ENCODE results near the gene IL17RE. TPM values are rescaled to one million over a fixed set of nuclear protein-coding genes. Genes with fewer than 3 reads are reported as not detected.
"Not testable (repeated sequence)": the region's sequence is repeated elsewhere in the genome, so short reads cannot be mapped to it uniquely, and the experiment has no call there.

IL17RE gene
- total RNA-seq, 1 experiment from 2014 or later, result 77.3 TPM

GRCh38 chr3:9870978-9871377, 31.7 kb upstream of the IL17RE start:
- Mint-ChIP-seq H3K27ac (ENCODE audit: unreplicated experiment) (no peak overlapping the region), H3K36me3 (ENCODE audit: insufficient read depth, unreplicated experiment) (no peaks in the 10 kb centered on the region), H3K27me3 (ENCODE audit: insufficient read depth, unreplicated experiment) (no peaks in the 10 kb centered on the region), H3K4me3 (ENCODE audit: unreplicated experiment) (no peak overlapping the region), H3K4me1 (ENCODE audit: low read depth, unreplicated experiment) (no peaks in the 10 kb centered on the region), H3K9me3 (ENCODE audit: unreplicated experiment) (no peaks in the 10 kb centered on the region)
- BruUV-seq (replicated peaks), result no TSS peak
- no peak for TF ChIP-seq CTCF (IDR thresholded peaks at IDR 0.05; ENCODE audit: insufficient read depth in 1 of 2, low read depth in 1 of 2, low read length in 1 of 2, severe bottlenecking in 1 of 2, unreplicated experiment in 1 of 2)
- peaks cover 5% of the 10 kb centered on the region for H3K4me1 ChIP-seq
- no peaks in the 10 kb centered on the region for H3K36me3 ChIP-seq (ENCODE audit: control insufficient read depth, insufficient read depth, low read length)
- POLR2A ChIA-PET, result interaction anchor here (0.6 to 0.7 kb wide), 3 partner anchors 8 to 122 kb away, joined by 3 to 5 read pairs (median 5); no protein-coding TSS in a partner anchor
- CTCF ChIA-PET, result interaction anchor here (0.6 to 0.7 kb wide), 2 partner anchors 23 to 527 kb away, joined by 3 read pairs; no protein-coding TSS in a partner anchor
- DNase-seq, result no peak
- intact Hi-C loops (cut with micrococcal nuclease; ENCODE audit: unreplicated experiment), result no loop called here
- H3K9me3 ChIP-seq, result no peaks in the 10 kb centered on the region
- H3K27me3 ChIP-seq (replicated peaks; ENCODE audit: control insufficient read depth, insufficient read depth, low read length), result no peaks in the 10 kb centered on the region
- H3K4me3 ChIP-seq (ENCODE audit: low read depth, low read length), result no peak overlapping the region

- H3K36me3 Mint-ChIP-seq (ENCODE audit: insufficient read depth, unreplicated experiment); H3K4me3 ChIP-seq (ENCODE audit: low read depth, low read length); BruUV-seq (replicated peaks); H3K9me3 ChIP-seq; H3K27me3 Mint-ChIP-seq (ENCODE audit: insufficient read depth, unreplicated experiment); intact Hi-C loops (cut with micrococcal nuclease; ENCODE audit: unreplicated experiment); H3K27me3 ChIP-seq (replicated peaks; ENCODE audit: control insufficient read depth, insufficient read depth, low read length); H3K36me3 ChIP-seq (ENCODE audit: control insufficient read depth, insufficient read depth, low read length); POLR2A ChIA-PET; DNase-seq; H3K4me1 Mint-ChIP-seq (ENCODE audit: low read depth, unreplicated experiment); H3K27ac Mint-ChIP-seq (ENCODE audit: unreplicated experiment); H3K9me3 Mint-ChIP-seq (ENCODE audit: unreplicated experiment); H3K4me3 Mint-ChIP-seq (ENCODE audit: unreplicated experiment); H3K4me1 ChIP-seq: not testable (repeated sequence)
- CTCF ChIA-PET, result interaction anchor here (0.6 kb wide), 1 partner anchor 43 kb away, joined by 4 read pairs; no protein-coding TSS in a partner anchor
Measured at GRCh38 chr3:9872067-9872466, 30.6 kb upstream of the IL17RE start.

- Mint-ChIP-seq H3K27ac (ENCODE audit: unreplicated experiment) (no peak overlapping the region), H3K9me3 (ENCODE audit: unreplicated experiment) (no peaks in the 10 kb centered on the region), H3K4me1 (ENCODE audit: low read depth, unreplicated experiment) (peaks cover 11% of the 10 kb centered on the region), H3K4me3 (ENCODE audit: unreplicated experiment) (no peak overlapping the region), H3K27me3 (ENCODE audit: insufficient read depth, unreplicated experiment) (no peaks in the 10 kb centered on the region), H3K36me3 (ENCODE audit: insufficient read depth, unreplicated experiment) (no peaks in the 10 kb centered on the region)
- POLR2A ChIA-PET, result interaction anchor here (0.7 kb wide), 1 partner anchor 9 kb away, joined by 4 read pairs; no protein-coding TSS in a partner anchor
- TF ChIP-seq CTCF (IDR thresholded peaks at IDR 0.05; ENCODE audit: insufficient read depth in 1 of 2, low read depth in 1 of 2, low read length in 1 of 2, severe bottlenecking in 1 of 2, unreplicated experiment in 1 of 2), result no peak
- Histone ChIP-seq H3K4me1 (peaks cover 26% of the 10 kb centered on the region), H3K27me3 (replicated peaks; ENCODE audit: control insufficient read depth, insufficient read depth, low read length) (no peaks in the 10 kb centered on the region), H3K4me3 (ENCODE audit: low read depth, low read length) (no peak overlapping the region), H3K36me3 (ENCODE audit: control insufficient read depth, insufficient read depth, low read length) (no peaks in the 10 kb centered on the region), H3K9me3 (no peaks in the 10 kb centered on the region)
- CTCF ChIA-PET, result no interaction called here
- BruUV-seq (replicated peaks), result no TSS peak
- intact Hi-C loops (cut with micrococcal nuclease; ENCODE audit: unreplicated experiment), result no loop called here
- DNase-seq, result no peak
Measured at GRCh38 chr3:9875448-9875847, 27.2 kb upstream of the IL17RE start.

GRCh38 chr3:9876255-9876654, 26.4 kb upstream of the IL17RE start:
- H3K4me3 ChIP-seq (ENCODE audit: low read depth, low read length); H3K36me3 ChIP-seq (ENCODE audit: control insufficient read depth, insufficient read depth, low read length); H3K36me3 Mint-ChIP-seq (ENCODE audit: insufficient read depth, unreplicated experiment); intact Hi-C loops (cut with micrococcal nuclease; ENCODE audit: unreplicated experiment); H3K9me3 ChIP-seq; H3K4me3 Mint-ChIP-seq (ENCODE audit: unreplicated experiment); H3K27ac Mint-ChIP-seq (ENCODE audit: unreplicated experiment); H3K9me3 Mint-ChIP-seq (ENCODE audit: unreplicated experiment); DNase-seq; POLR2A ChIA-PET; BruUV-seq (replicated peaks); H3K27me3 Mint-ChIP-seq (ENCODE audit: insufficient read depth, unreplicated experiment); CTCF ChIA-PET; H3K27me3 ChIP-seq (replicated peaks; ENCODE audit: control insufficient read depth, insufficient read depth, low read length): not testable (repeated sequence)
- H3K4me1 ChIP-seq, result peaks cover 26% of the 10 kb centered on the region
- H3K4me1 Mint-ChIP-seq (ENCODE audit: low read depth, unreplicated experiment), result peaks cover 13% of the 10 kb centered on the region
